Thoracic aorta (tissue), 2 donors: ENCODE measurements around the gene IGFL4. TPM values are rescaled to one million over a fixed set of nuclear protein-coding genes. Genes with fewer than 3 reads are reported as not detected.

Experiments used
- ATAC-seq: fragments of 150-250 bp; one replicate; pipeline ENCODE4 v1.8.0; 2017; ENCODE audit warnings: low read depth; ENCODE audit not compliant: insufficient number of reproducible peaks, low FRiP score
- DNase-seq: peaks from one replicate; pipeline ENCODE4 v3.0.0-alpha.2; 2020; ENCODE audit warnings: low spot score
- H3K27ac ChIP-seq, 2 donors: fragments of 200-600 bp; sonication (generic); 1 replicate in 1 of 2; 2 replicates in 1 of 2; pipeline ENCODE4 v1.5.1; 2016; ENCODE audit warnings: mild to moderate bottlenecking in 2 of 2, moderate library complexity in 2 of 2
- H3K27me3 ChIP-seq: fragments of 200-600 bp; sonication (generic); replicated peaks from 2 replicates; pipeline ENCODE4 v1.6.0; 2016; ENCODE audit warnings: mild to moderate bottlenecking; ENCODE audit not compliant: insufficient read depth
- H3K36me3 ChIP-seq: fragments of 200-600 bp; sonication (generic); one replicate; pipeline ENCODE4 v1.5.1; 2016
- H3K4me1 ChIP-seq, 2 donors: fragments of 200-600 bp; sonication (generic); 1 replicate in 1 of 2; 2 replicates in 1 of 2; pipeline versions ENCODE4 v1.5.1 to v1.6.0; 2016; ENCODE audit warnings: low read depth in 2 of 2, mild to moderate bottlenecking in 1 of 2; ENCODE audit not compliant: control insufficient read depth in 1 of 2
- H3K4me3 ChIP-seq: fragments of 200-600 bp; sonication (generic); 2 replicates; pipeline ENCODE4 v1.5.1; 2016; ENCODE audit warnings: mild to moderate bottlenecking
- H3K9me3 ChIP-seq: fragments of 200-600 bp; sonication (generic); 2 replicates; pipeline ENCODE4 v1.5.1; 2016
- total RNA-seq, 2 donors: library from RNA; depleted of rRNA; stranded (reverse); fragments of >200 nt; gene quantifications; one replicate each; pipeline versions ENCODE4 v1.1.0 to v1.2.3, GENCODE V29; 2016
- TF ChIP-seq, protein P1 (sequence below): fragments of 200-600 bp; sonication (generic); IDR thresholded peaks from one replicate; pipeline ENCODE4 v1.5.1; 2019; ENCODE audit warnings: antibody characterized with exemption

IGFL4 gene
- total RNA-seq, 2 donors from 2014 or later = not detected

DNA sequence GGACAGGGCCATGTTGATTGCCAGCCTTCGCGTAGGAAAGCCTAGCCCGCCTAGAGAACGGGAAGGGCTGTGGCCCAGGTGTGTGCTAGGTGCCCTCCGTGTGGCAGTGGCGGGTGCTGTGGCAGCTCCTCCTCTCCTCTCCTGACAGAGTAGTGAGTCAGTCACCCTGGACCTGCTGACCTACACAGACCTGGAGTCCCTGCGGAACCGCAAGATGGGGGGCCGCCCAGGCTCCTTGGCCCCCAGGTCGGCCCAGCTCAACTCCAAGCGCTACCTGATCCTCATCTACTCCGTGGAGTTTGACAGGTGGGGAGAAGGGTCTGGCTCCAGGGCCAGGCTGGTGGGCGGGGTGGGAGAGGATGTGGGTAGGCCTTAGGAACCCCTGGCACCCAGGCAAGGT, 34.4 kb downstream of the IGFL4 start:
- peaks cover 4% of the 10 kb centered on the region for H3K36me3 ChIP-seq
- H3K4me1 ChIP-seq = no peaks in the 10 kb centered on the region
- DNase-seq (no peak), ATAC-seq (no peak)
- no peaks in the 10 kb centered on the region for H3K9me3 ChIP-seq
- no peak overlapping the region for H3K27ac ChIP-seq
- TF ChIP-seq, protein P1, sequence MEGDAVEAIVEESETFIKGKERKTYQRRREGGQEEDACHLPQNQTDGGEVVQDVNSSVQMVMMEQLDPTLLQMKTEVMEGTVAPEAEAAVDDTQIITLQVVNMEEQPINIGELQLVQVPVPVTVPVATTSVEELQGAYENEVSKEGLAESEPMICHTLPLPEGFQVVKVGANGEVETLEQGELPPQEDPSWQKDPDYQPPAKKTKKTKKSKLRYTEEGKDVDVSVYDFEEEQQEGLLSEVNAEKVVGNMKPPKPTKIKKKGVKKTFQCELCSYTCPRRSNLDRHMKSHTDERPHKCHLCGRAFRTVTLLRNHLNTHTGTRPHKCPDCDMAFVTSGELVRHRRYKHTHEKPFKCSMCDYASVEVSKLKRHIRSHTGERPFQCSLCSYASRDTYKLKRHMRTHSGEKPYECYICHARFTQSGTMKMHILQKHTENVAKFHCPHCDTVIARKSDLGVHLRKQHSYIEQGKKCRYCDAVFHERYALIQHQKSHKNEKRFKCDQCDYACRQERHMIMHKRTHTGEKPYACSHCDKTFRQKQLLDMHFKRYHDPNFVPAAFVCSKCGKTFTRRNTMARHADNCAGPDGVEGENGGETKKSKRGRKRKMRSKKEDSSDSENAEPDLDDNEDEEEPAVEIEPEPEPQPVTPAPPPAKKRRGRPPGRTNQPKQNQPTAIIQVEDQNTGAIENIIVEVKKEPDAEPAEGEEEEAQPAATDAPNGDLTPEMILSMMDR = no peak
- H3K4me3 ChIP-seq = no peak overlapping the region
- no peaks in the 10 kb centered on the region for H3K27me3 ChIP-seq

DNA sequence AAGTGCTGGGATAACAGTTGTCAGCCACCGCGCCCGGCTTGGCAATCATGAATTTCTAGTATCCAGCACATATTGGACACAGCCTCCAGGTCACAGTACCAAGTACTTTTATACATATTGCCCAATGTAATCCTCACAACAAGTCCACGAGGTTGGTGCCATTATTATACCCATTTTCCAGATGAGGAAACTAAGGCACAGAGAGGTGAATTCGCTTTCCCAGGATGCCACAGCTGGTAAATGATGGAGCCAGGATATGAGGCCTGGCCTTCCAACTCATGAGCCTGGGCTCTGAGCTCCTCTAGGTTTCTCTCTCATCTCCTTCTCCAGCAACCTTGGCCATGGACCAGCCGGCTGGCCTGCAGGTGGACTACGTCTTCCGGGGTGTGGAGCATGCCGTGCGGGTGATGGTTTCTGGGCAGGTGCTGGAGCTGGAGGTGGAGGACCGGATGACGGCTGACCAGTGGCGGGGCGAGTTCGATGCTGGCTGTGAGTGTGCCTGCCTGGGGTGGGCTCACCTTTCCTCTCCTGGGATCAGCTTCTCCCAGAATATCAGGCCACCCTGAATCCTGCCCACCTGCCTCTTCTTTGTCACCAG, 38.0 kb downstream of the IGFL4 start:
- Histone ChIP-seq H3K36me3 (peaks cover 2% of the 10 kb centered on the region), H3K27me3 (no peaks in the 10 kb centered on the region), H3K9me3 (no peaks in the 10 kb centered on the region), H3K4me3 (no peak overlapping the region), H3K27ac (no peak overlapping the region), H3K4me1 (peaks cover 0 to 14% of the 10 kb centered on the region in 2 donors)
- ATAC-seq (no peak), DNase-seq (no peak)
- TF ChIP-seq, protein P1 = no peak

DNA sequence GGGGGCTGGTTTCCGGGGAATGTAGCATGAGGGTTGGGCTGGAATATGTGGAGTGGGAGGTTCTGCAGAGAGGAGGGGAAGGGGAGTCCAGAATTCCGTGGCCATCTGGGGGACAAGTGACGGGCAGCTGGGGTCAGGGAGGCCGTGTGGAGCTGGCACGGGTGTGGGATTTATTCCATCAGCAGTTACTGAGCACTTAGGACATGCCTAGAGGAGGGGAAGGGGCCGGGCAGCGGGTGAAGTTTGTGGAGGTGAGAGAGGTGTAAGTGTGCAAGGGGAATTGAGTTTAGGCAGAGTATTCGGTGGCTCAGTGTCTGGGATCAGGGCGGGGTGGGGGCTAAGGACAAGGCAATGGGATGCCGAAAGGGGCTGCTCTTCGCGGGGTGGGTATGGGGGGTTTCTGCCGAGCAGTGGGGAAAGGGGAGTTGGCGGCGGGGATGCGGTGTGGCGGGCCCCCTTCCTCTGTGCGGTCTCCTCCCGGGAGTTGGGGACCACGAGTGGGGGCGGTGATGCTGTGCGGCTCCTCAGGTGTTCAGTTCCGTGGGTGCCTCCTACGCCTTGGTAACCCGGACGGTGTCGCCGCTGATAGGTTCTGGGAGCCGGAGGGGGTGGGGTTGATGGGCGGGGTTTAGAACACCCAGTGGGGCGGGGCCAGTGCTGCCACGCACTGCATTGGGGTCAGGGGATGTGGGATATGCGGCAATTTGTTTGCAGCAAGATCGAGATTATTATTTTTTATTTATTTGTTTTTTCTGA, 40.1 kb downstream of the IGFL4 start:
- H3K36me3 ChIP-seq = no peaks in the 10 kb centered on the region
- ATAC-seq = no peak
- no peak overlapping the region for H3K4me3 ChIP-seq
- no peaks in the 10 kb centered on the region for H3K27me3 ChIP-seq
- H3K4me1 ChIP-seq = peaks cover 3 to 23% of the 10 kb centered on the region in 2 donors
- no peaks in the 10 kb centered on the region for H3K9me3 ChIP-seq
- no peak for DNase-seq
- H3K27ac ChIP-seq = no peak overlapping the region
- TF ChIP-seq, protein P1 = no peak

DNA sequence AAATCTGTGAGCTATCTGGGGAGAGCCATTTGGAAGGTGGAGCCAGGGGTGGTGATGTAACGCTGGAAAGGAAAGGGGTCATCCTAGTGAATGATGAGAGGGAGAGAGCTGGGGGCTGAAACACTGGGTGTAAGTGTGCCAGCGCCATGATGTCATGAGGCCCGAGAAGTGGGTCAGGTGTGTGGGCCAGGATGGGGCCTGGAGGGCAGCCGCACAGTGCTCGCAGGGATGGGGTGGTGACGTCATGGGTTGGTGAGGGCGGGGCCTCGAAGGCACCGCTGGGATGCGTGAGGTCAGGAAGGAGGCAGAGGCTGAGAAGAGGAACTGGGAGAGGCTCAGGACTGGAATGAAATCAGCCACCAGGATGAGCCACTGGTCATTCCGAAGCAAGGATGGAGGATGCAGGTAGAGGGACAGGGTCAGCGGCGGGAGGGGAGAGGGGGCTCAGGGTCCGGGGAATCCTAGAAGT, 41.1 kb downstream of the IGFL4 start:
- TF ChIP-seq, protein P1 = no peak
- H3K4me1 ChIP-seq = peaks cover 3 to 24% of the 10 kb centered on the region in 2 donors
- no peaks in the 10 kb centered on the region for H3K27me3 ChIP-seq
- DNase-seq = no peak
- no peak for ATAC-seq
- no peaks in the 10 kb centered on the region for H3K9me3 ChIP-seq
- H3K27ac ChIP-seq = no peak overlapping the region
- no peaks in the 10 kb centered on the region for H3K36me3 ChIP-seq
- no peak overlapping the region for H3K4me3 ChIP-seq

DNA sequence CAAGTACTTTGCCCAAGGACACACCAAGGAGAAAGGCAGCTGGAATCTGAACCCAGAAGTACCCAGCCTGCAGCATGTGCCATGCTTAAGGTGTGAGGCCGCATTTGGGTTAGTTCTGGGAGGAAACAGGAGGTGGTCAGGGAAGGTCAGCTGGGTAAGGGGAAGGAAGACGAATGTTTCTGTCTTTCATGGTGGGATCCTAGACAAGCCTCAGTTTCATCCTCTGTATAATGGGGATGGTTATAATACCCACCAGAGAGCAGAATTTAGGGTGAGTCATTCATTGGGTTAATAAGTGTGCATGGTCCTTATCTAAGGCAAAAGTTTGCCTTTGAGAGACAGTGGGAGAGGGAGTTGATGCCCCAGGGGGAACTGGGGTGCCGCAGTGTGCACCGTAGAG, 42.0 kb downstream of the IGFL4 start:
- H3K36me3 ChIP-seq = no peaks in the 10 kb centered on the region
- DNase-seq (no peak), ATAC-seq (no peak)
- H3K4me1 ChIP-seq = peaks cover 5 to 28% of the 10 kb centered on the region in 2 donors
- no peaks in the 10 kb centered on the region for H3K27me3 ChIP-seq
- no peak overlapping the region for H3K4me3 ChIP-seq
- H3K9me3 ChIP-seq = no peaks in the 10 kb centered on the region
- TF ChIP-seq, protein P1 = no peak
- H3K27ac ChIP-seq = no peak overlapping the region
